Measurements from ENCODE around the gene ZEB2.

DNA sequence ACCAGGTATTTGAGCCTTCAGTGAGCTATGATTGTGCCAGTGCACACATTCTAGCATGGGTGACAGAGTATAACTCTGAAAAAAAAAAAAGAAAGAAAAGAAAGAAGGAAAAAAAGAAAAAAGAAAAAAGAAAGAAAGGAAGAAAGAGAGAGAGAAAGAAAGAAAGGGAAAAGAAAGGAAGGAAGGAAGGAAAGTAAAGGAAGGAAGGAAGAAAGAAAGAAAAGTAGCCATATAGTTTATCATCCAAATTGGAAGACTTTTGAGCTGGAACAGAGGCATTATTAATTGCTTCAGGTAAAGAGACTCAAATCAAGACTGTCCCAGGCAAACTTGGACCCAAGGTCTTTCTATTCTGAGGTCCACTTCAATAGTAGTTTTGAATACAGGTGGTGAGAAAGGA is 32.9 kb upstream of the ZEB2 start:
- TF ChIP-seq, protein P1, sequence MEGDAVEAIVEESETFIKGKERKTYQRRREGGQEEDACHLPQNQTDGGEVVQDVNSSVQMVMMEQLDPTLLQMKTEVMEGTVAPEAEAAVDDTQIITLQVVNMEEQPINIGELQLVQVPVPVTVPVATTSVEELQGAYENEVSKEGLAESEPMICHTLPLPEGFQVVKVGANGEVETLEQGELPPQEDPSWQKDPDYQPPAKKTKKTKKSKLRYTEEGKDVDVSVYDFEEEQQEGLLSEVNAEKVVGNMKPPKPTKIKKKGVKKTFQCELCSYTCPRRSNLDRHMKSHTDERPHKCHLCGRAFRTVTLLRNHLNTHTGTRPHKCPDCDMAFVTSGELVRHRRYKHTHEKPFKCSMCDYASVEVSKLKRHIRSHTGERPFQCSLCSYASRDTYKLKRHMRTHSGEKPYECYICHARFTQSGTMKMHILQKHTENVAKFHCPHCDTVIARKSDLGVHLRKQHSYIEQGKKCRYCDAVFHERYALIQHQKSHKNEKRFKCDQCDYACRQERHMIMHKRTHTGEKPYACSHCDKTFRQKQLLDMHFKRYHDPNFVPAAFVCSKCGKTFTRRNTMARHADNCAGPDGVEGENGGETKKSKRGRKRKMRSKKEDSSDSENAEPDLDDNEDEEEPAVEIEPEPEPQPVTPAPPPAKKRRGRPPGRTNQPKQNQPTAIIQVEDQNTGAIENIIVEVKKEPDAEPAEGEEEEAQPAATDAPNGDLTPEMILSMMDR (IDR thresholded peaks at IDR 0.05) = no peak
- no peak for TF ChIP-seq EP300 (IDR thresholded peaks at IDR 0.05)

Measured in sigmoid colon (tissue), 4 donors.